GM18867 (cell line): Measurements from ENCODE around the gene BPI.
"Not testable (repeated sequence)": the region's sequence is repeated elsewhere in the genome, so short reads cannot be mapped to it uniquely, and the experiment has no call there.

Experiments used
- ATAC-seq: cut with Tn5 transposase; IDR thresholded peaks from one replicate; pipeline ENCODE4 v1.9.1; 2021; ENCODE audit warnings: mild to moderate bottlenecking, moderate library complexity; ENCODE audit not compliant: unreplicated experiment

Gene BPI

GRCh38 chr20:38277691-38278090, 26.3 kb upstream of the BPI start:
- no peak for ATAC-seq

GRCh38 chr20:38278131-38278530, 25.8 kb upstream of the BPI start:
- ATAC-seq, result no peak

GRCh38 chr20:38278763-38279162, 25.2 kb upstream of the BPI start:
- ATAC-seq, result no peak

DNA sequence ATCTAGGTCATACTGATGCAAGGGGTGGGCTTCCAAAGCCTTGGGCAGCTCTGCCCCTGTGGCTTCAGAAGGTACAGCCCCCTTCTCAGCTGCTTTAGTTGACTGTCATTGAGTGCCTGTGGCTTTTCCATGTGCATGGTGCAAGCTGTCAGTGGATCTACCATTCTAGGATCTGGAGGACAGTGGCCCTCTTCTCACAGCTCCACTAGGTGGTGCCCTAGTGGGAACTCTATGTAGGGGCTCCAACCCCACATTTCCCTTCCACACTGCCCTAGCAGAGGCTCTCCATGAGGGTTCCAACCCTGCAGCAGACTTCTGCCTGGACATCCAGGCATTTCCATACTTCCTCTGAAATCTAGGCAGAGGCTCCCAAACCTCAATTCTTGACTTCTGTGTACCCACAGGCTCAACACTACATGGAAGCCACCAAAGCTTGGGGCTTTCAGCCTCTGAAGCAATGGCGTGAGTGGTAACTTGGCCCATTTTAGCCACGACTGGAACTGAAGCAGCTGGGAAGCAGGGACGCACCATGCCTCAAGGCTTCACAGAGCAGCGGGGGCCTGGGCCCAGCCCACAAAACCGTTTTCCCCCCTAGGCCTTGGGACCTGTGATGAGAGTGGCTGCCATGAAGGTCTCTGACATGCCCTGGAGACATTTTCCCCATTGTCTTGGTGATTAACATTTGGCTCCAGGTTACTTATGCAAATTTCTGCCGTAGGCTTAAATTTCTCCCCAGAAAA, 22.6 kb upstream of the BPI start:
- not testable (repeated sequence) for ATAC-seq

DNA sequence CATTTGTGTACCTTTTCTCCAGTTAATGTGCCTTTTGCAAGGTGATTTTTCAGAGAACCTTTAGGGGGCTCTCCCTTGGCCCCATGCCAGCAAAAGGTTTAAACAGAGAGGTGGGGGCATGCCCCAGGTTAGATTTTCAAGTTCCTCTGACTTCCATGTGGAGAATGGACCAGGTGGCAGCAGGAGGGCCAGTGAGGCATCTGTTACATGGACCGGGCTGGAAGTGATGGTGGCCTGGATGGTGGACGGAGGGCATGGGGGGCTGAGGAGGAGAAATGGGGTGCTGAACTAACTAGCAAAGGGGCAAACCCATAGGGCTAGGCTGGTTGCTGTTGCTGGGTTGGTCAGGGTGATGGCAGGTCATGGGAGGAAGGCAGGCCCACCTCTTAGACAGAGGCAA, 20.7 kb upstream of the BPI start:
- ATAC-seq, result no peak

DNA sequence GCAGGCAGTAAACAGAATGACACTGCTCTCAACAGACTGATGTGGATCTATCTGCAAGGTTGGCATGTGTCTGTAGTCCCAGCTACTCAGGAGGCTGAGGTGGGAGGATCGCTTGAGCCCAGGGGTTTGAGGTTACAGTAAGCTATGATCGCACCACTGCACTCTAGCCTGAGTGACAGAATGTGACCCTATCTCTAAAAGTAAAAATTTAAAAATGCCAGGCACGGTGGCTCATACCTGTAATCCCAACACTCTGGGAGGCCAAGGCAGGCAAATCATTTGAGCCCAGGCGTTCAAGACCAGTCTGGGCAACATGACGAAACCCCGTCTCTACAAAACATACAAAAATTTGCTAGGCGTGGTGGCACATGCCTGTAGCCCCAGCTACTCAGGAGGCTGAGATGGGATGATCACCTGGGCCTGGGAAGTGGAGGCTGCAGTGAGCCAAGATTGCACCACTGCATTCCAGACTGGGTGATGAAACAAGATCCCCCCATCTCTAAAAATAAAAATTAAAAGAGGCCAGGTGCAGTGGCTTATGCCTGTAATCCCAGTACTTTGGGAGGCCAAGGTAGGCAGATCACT, 19.8 kb upstream of the BPI start:
- not testable (repeated sequence) for ATAC-seq

DNA sequence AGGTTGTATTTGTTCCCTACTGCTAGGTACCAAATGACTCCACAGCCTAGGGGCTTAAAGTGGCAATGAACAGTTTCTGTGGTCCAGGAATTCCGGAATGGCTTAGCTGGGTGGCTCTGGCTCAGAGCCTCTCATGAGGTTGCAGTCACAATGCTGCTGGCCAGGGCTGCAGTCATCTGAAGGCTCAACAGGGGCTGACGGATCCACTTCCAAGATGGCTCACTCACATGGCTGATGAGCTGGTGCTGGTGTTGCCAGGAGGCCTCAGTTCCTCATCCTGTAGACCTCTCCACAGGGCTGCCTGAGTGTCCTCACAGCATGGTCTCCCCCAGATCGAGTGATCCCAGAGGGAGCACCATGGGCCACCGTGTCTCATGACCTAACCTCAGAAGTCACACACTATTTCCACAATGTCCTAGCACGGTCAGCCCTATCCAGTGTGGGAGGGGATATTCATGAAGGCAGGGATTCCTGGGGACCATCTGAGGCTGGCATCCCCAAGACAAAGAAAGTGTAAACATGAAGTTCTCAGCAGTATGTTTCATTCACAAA, 19.0 kb upstream of the BPI start:
- no peak for ATAC-seq

DNA sequence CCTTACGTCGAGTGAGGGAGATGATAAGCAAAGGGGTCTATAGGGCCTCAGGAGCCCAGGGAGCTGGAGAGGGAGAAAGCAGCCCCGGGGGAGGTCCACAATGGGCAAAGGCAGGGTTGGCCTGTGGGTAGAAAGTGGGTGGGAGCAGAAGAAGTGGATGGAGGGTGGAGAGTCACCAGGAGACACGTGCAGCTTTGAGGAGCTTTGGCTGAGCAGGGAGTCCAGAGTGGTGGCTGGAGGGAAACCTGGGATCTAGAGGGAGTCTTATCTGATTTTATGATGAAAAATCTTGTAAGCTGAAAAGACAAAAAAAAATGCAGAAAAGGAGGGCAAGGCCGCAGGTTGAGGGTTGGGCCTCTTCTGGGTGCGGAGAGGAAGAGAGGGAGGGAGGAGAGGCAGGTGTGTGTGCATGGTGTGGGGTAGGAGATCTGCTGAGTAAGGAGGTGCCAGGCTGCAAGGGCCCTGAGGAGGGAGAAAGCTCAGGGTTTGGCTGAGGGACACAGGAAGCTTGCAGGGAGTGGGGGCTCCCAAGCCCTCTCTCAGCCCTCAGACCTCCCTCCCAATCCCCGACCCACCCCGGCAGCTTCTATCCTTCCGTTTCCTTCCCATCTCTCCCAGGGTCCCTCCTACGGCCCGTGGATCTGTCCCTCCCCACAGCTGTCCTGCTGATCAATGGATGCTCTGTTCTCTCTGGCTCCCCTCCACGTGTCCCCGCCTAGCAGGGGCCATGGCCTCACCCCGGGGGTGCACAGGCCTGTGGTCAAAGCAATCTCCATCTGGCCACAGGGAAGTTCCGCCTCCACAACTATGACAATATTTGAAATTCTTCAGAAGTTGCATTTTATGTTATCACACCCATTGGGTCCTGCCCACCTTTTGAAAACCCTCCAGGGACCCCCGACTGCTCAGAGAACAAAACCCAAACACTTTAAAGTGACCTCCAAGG, 17.1 kb upstream of the BPI start:
- ATAC-seq, result no peak

DNA sequence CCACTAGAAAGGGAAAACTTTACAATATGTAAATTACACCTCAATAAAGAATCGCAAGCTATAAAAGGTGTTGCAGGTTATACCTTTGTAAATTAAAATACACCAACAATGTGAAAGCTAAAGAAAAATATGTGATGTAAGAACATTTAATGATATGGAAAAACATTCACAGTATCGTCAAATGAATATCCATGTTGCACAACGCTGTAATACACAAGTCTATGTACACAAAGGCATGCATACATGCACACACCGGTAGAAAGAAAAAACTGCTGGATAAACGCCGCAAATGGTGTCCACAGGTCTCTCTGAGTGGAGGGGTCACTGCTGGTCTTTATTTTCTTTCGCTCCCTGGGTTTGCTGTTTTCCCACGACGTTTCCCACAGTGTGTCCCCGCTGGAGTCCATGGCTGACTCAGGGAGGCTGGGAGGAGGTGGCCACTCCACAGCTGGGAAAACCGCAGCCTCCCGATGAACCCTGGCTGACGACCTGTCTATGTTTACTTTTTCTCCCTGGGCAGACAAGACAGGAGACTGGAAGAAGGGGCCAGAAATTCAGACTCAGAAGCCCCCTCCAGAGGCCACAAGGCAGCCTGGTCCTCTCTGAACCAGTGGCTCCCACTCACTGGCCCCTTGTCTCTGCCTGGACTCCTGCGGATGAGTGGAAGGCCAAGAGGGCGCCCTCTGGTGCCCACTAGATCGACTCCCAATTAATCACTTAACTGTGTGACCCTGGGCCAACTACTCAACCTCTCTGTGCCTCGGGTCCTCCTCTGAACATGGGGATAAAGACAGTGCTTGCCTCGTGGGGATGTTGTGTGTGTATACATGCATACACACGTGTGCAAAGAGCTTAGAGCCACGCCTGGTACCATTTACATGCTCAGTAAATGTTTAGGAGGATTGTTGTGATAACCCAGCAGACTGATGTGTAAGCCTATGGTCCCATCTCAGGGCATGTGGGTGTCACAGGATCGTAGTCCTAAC, 12.8 kb upstream of the BPI start:
- ATAC-seq, result no peak

- ATAC-seq, result no peak
These were observed 12.0 kb upstream of the BPI start for GRCh38 chr20:38291966-38292365.

DNA sequence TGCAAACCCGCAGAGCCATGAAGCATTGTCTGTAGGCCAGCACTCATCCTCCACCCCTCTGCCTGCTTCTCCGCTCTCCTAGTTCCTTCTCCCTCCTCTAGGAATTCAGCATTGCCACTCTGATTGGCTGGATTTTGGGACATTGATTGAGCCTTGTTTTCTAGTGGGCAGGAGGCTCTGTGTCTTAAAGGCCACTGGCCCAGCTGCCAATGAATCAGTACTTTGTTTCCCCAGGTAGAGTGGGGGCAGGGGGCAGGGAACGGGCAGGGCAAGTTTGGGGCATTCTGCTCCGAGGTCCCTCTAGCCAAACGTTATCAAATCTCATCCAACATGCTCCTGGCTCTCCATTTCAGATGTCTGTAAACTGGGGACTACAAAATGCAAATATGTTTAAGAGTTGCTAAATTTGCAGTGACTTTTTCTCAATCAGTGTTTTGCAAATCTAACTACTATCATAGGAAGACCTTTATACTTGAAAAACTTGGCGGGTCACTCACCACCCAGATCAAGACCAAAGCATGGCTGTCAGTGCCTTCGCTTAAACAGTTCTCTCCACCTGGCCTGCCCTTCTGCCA, 10.4 kb upstream of the BPI start:
- ATAC-seq, result no peak

DNA sequence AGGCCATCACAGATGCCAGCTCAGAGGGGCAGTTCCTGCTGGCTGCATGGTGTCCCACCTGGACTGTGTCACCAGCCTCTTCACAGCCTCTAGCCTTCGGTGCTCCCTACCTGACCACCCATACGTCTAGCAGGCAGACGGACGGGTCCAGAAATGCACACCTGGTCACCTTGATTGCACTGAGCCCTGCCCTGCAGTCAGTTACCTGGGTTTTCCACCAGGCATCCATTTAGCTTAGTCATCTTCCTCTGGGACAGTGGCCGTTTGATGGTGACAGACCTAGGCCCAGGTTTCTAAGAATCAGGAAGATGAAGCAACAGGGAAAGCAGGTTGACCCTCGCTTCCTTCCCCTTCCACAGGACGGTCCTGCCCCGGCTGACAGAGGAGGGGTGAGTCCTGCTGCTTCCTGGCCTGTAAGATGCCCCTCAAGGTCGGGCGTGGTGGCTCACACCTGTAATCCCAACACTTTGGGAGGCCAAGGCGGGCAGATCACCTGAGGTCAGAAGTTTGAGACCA, 9.8 kb upstream of the BPI start:
- ATAC-seq, result no peak

- no peak for ATAC-seq
These were observed 8.1 kb upstream of the BPI start for GRCh38 chr20:38295811-38296210.

GRCh38 chr20:38296433-38296832, 7.5 kb upstream of the BPI start:
- ATAC-seq, result no peak

DNA sequence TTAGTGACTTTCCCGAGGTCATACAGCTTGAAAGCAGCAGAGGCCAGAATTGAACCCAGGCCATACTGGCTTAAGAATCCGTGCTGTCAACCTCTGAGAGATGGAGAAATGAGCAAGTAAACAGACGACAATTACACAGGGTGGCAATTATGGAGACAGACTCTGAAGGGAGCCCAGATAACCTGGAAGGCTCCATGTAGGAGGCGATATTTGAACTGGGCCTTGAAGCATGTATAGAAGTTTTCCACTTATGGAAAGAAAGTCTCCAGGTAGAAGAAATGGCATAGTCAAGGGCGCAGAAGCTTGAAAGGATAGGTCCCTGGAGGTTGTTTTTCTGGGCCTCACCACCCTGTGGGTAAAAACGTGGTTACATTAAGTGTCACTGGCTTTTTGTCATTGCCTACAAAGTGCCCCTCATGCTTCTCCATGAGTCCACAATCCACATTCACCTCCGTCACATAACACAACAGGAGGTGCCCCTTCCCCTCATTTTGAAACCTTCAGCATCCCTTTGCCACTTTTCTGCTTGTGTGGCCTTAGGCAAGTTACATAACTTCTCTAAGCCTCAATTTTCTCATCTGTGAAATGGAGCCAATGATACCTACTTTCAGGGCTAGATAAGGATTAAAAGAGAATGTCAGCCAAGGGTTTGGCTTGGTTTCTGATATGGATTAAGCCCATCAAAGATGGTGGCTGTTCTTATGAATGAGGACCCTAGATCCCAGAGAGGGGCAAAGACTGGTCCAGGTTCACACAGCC, 5.9 kb upstream of the BPI start:
- no peak for ATAC-seq

DNA sequence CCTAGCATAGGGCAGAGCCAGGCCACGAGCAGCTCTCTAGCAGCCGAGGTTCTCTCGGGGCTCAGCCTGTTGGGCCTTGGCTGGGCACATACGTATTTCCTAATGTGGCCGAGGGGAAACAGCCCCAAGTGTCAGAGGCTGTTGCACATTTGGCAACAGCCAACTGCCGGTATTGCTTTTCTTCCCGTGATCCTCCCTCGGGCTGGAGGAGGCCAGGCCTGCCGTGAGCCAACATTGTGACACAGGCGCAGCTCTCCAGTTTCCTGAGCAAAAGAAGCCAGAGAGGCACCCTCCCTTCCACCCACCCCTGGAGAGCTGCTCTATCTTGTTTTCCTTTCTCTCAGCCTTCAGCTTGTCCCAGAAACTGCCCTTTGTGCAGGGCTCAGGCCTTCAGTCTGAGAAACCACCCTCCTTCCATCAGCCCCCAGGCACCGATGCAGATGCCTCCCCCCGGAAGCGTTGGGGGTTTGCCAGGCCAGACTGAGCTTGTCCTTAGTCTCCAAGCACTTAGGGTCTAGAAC, 5.1 kb upstream of the BPI start:
- ATAC-seq, result no peak

- ATAC-seq, result no peak
These were observed 4.0 kb upstream of the BPI start for GRCh38 chr20:38299963-38300362.

DNA sequence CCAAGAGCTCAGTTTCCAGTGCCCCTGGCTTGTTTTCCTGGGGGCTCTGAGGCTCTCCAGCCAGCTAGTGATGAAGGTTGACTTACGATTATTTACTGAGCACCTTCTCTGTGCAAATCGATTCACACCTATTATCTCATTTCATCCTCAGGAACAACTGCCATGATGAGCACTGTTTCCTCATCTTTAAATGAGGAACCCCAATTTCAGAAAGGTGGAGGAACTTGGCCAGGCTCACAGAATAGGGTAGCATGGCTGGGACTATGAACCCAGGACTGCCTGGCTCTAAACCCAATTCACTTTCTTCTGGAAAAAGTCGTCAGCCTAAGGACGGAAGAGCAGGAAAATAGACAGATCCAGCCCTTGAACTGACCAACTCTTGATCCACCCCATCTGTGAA, 3.5 kb upstream of the BPI start:
- ATAC-seq, result no peak

DNA sequence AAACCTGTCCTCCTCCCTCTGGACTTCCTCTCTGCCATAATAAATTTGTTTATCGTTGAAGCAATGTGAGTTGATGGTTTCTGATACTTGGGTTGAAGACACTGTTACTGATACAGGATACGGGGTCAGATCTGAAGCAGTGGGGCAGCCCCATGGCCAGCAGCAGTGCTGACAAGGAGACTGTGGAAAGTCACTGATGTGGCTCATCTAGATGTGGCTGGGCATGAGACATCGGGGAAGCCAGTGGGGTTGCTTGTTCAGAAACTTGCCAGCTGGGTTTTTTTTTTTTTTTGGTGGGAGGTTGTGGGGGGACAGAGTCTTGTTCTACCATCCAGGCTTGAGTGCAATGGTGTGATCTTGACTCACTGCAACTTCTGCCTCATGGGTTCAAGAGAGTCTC, 2.6 kb upstream of the BPI start:
- no peak for ATAC-seq
